ENCODE results near the gene SLC6A6. TPM values are rescaled to one million over a fixed set of nuclear protein-coding genes. Genes with fewer than 3 reads are reported as not detected.

The SLC6A6 gene
- total and polyA plus RNA-seq, 2 experiments from 2014 or later: 30.7 to 58.9 TPM

DNA sequence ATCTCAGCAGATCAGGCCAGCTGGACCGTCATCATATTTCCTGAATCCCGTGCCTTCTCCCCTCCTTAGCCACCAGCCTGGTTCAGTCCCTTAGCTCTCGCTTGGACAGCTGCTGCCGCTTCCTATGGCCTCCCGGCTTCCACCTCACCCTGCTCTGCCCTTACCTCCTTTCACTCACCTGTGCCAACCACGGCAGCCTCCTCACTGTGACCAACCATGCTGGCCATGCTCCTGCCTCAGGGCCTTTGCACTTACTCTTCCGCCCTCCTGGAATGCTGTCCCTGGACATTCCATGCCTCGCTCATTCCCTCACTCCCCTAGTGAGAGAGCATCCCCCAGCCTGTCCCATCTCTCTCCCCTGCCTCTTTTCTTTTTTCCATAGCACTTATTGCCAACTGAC lies 118.6 kb downstream of the SLC6A6 start:
- Histone ChIP-seq H3K36me3 (replicated peaks; ENCODE audit: insufficient read depth, low read depth) (no peaks in the 10 kb centered on the region), H2AFZ (no peak overlapping the region), H3K4me2 (no peak overlapping the region), H3K9me2 (replicated peaks; ENCODE audit: insufficient read depth) (no peaks in the 10 kb centered on the region), H4K20me1 (ENCODE audit: insufficient read depth, poor library complexity, severe bottlenecking) (no peaks in the 10 kb centered on the region), H3K27me3 (no peaks in the 10 kb centered on the region), H3K9me3 (ENCODE audit: low read depth) (no peaks in the 10 kb centered on the region), H3K4me1 (ENCODE audit: insufficient read depth) (no peaks in the 10 kb centered on the region), H3K79me2 (no peaks in the 10 kb centered on the region), H3K27ac (no peak overlapping the region), H3K4me3 (no peak overlapping the region)
- TF ChIP-seq EZH2phosphoT487 (IDR thresholded peaks at IDR 0.05; ENCODE audit: low read depth, severe bottlenecking, unreplicated experiment) (no peak), EZH2 (IDR thresholded peaks at IDR 0.05; ENCODE audit: borderline replicate concordance) (no peak), CTCF (IDR thresholded peaks at IDR 0.05; ENCODE audit: poor library complexity) (no peak)
- no peak for DNase-seq (ENCODE audit: low spot score)
- WGBS (ENCODE audit: low lambda C conversion rate, missing lambda C conversion rate): 90% methylated on average over 8 of the region's 8 CpGs

DNA sequence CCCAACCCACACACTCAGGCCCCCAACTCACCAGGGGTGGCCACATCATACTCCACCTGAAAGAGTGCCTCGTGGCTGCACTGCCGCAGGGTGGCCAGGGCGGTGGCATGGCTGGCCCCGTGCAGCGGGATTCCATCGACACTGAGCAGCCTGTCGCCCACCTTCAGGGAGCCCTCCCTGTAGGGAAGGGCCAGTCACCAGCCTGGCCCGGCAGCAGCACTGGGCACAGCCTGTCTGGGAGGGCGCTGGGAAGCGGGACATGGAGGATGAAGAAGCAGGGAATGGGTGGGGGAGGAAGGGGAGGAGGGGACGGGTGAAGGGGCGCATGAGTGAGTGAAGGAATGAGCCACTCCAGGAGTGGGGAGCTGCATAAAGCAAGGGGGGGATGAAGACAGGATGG lies 119.2 kb downstream of the SLC6A6 start:
- DNase-seq (ENCODE audit: low spot score): no peak
- 92% methylated on average over 10 of the region's 12 CpGs for WGBS (ENCODE audit: low lambda C conversion rate, missing lambda C conversion rate)
- no peak overlapping the region for H3K27ac ChIP-seq

GRCh38 chr3:14522129-14522691 lies 119.8 kb downstream of the SLC6A6 start:
- WGBS (ENCODE audit: low lambda C conversion rate, missing lambda C conversion rate): 89% methylated on average over 16 of the region's 16 CpGs
- H4K20me1 ChIP-seq (ENCODE audit: insufficient read depth, poor library complexity, severe bottlenecking): no peaks in the 10 kb centered on the region
- no peaks in the 10 kb centered on the region for H3K79me2 ChIP-seq
- no peaks in the 10 kb centered on the region for H3K27me3 ChIP-seq
- H3K36me3 ChIP-seq (replicated peaks; ENCODE audit: insufficient read depth, low read depth): no peaks in the 10 kb centered on the region
- no peaks in the 10 kb centered on the region for H3K9me2 ChIP-seq (replicated peaks; ENCODE audit: insufficient read depth)
- no peak overlapping the region for H3K4me3 ChIP-seq
- no peak overlapping the region for H3K4me2 ChIP-seq
- no peaks in the 10 kb centered on the region for H3K4me1 ChIP-seq (ENCODE audit: insufficient read depth)
- no peak overlapping the region for H3K27ac ChIP-seq
- no peaks in the 10 kb centered on the region for H3K9me3 ChIP-seq (ENCODE audit: low read depth)
- TF ChIP-seq EZH2phosphoT487 (IDR thresholded peaks at IDR 0.05; ENCODE audit: low read depth, severe bottlenecking, unreplicated experiment): no peak
- TF ChIP-seq CTCF (IDR thresholded peaks at IDR 0.05; ENCODE audit: poor library complexity): no peak
- TF ChIP-seq EZH2 (IDR thresholded peaks at IDR 0.05; ENCODE audit: borderline replicate concordance): no peak
- H2AFZ ChIP-seq: no peak overlapping the region
- no peak for DNase-seq (ENCODE audit: low spot score)

More for the DNA sequence above, 119.2 kb downstream of the SLC6A6 start:
- Histone ChIP-seq H3K79me2 (no peaks in the 10 kb centered on the region), H3K4me1 (ENCODE audit: insufficient read depth) (no peaks in the 10 kb centered on the region), H4K20me1 (ENCODE audit: insufficient read depth, poor library complexity, severe bottlenecking) (no peaks in the 10 kb centered on the region), H2AFZ (no peak overlapping the region), H3K4me2 (no peak overlapping the region), H3K27me3 (no peaks in the 10 kb centered on the region), H3K4me3 (no peak overlapping the region), H3K36me3 (replicated peaks; ENCODE audit: insufficient read depth, low read depth) (no peaks in the 10 kb centered on the region), H3K9me2 (replicated peaks; ENCODE audit: insufficient read depth) (no peaks in the 10 kb centered on the region), H3K9me3 (ENCODE audit: low read depth) (no peaks in the 10 kb centered on the region)
- no peak for TF ChIP-seq EZH2phosphoT487 (IDR thresholded peaks at IDR 0.05; ENCODE audit: low read depth, severe bottlenecking, unreplicated experiment)
- TF ChIP-seq CTCF (IDR thresholded peaks at IDR 0.05; ENCODE audit: poor library complexity): no peak

DNA sequence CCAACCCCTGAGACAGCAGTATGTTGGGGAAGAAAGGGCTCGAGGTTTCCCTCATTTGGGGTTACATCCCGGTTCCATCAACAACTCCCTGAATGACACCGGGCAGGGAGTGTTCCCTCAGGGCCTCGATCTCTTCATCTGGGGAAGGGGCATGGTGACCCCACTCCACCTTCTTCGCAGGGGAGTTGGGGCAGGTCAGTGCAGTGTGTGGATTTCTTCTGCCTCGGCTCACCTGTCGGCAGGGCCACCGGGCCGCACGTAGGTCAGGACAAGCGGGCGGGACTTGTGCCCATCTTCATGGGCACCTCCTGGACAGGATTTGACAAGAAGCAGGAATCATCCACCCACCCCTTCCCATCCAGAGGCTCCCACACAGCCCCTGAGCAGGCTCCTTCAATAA lies 120.4 kb downstream of the SLC6A6 start:
- Histone ChIP-seq H3K9me3 (ENCODE audit: low read depth) (no peaks in the 10 kb centered on the region), H3K4me1 (ENCODE audit: insufficient read depth) (no peaks in the 10 kb centered on the region), H3K27ac (no peak overlapping the region), H3K36me3 (replicated peaks; ENCODE audit: insufficient read depth, low read depth) (no peaks in the 10 kb centered on the region), H3K9me2 (replicated peaks; ENCODE audit: insufficient read depth) (no peaks in the 10 kb centered on the region), H3K4me3 (no peak overlapping the region), H4K20me1 (ENCODE audit: insufficient read depth, poor library complexity, severe bottlenecking) (no peaks in the 10 kb centered on the region), H2AFZ (no peak overlapping the region), H3K27me3 (no peaks in the 10 kb centered on the region), H3K4me2 (no peak overlapping the region), H3K79me2 (no peaks in the 10 kb centered on the region)
- 93% methylated on average over 12 of the region's 12 CpGs for WGBS (ENCODE audit: low lambda C conversion rate, missing lambda C conversion rate)
- TF ChIP-seq CTCF (IDR thresholded peaks at IDR 0.05; ENCODE audit: poor library complexity) (no peak), EZH2phosphoT487 (IDR thresholded peaks at IDR 0.05; ENCODE audit: low read depth, severe bottlenecking, unreplicated experiment) (no peak), EZH2 (IDR thresholded peaks at IDR 0.05; ENCODE audit: borderline replicate concordance) (no peak)
- DNase-seq (ENCODE audit: low spot score): no peak

Measured in hepatocyte (in vitro differentiated cells).